HepG2 (cell line): ENCODE data around the gene TTBK1.

Experiments
- EED ChIP-seq: sonication (generic); formaldehyde crosslinking; IDR thresholded peaks from 2 replicates; pipeline ENCODE4 v1.5.0; 2020; ENCODE audit warnings: mild to moderate bottlenecking, missing genetic modification reagents
- GABPA ChIP-seq, 2 experiments: IDR thresholded peaks; 2 replicates each; pipeline ENCODE4 v1.6.1; 2011 to 2016; ENCODE audit warnings: low read depth in 2 of 2, low read length in 1 of 2, missing biosample characterization in 1 of 2, missing genetic modification characterization in 1 of 2

GRCh38 chr6:43273707-43274106 lies 30.4 kb downstream of the TTBK1 start:
- TF ChIP-seq EED, result no peak
- no peak for TF ChIP-seq GABPA (IDR thresholded peaks at IDR 0.05; ENCODE audit: low read depth, low read length)
- no peak for TF ChIP-seq GABPA (CRISPR knock-in tag; IDR thresholded peaks at IDR 0.05; ENCODE audit: low read depth)
